PFSK-1 (cell line): ENCODE measurements around the gene TAF3. TPM values are rescaled to one million over a fixed set of nuclear protein-coding genes. Genes with fewer than 3 reads are reported as not detected.

Experiments
- FOXP2 ChIP-seq: optimal IDR thresholded peaks from 2 replicates; pipeline ENCODE3; 2011; ENCODE audit warnings: borderline replicate concordance, control low read depth, inconsistent platforms; ENCODE audit not compliant: insufficient read depth; ENCODE audit errors: extremely low read length, extremely low read depth
- POLR2AphosphoS5 ChIP-seq: IDR thresholded peaks from 2 replicates; pipeline ENCODE4 v1.6.1; 2012; ENCODE audit warnings: low read depth, mild to moderate bottlenecking, control low read depth, low read length, moderate library complexity
- SIN3A ChIP-seq: IDR thresholded peaks from 2 replicates; pipeline ENCODE4 v1.6.1; 2012; ENCODE audit warnings: mild to moderate bottlenecking, low read length, moderate library complexity, borderline replicate concordance; ENCODE audit not compliant: insufficient read depth
- TAF1 ChIP-seq: IDR thresholded peaks from 2 replicates; pipeline ENCODE4 v1.6.1; 2012; ENCODE audit warnings: low read length, control low read depth, borderline replicate concordance; ENCODE audit not compliant: insufficient read depth
- polyA plus RNA-seq: library from polyadenylated mRNA; unstranded; fragments of >200 nt; gene quantifications from one replicate; pipeline ENCODE4 v1.2.1, GENCODE V29; 2012; ENCODE audit warnings: low read depth, missing spikeins; ENCODE audit not compliant: insufficient read length
- TF ChIP-seq, protein P1 (sequence below), 2 experiments: IDR thresholded peaks; 2 replicates each; pipeline versions ENCODE4 v1.6.1 to v1.8.0; 2011 to 2012; ENCODE audit warnings: low read depth in 2 of 2, low read length in 2 of 2, control low read depth in 1 of 2, inconsistent platforms in 1 of 2, mild to moderate bottlenecking in 1 of 2, moderate library complexity in 1 of 2; ENCODE audit not compliant: insufficient read depth in 1 of 2

The TAF3 gene
- 6.2 TPM for polyA plus RNA-seq

GRCh38 chr10:7818295-7819120 is at the start of gene TAF3:
TAF3 (plus strand) TSS chr10:7818505; CDS start chr10:7818710, 205 bp downstream.
- peak; percentile 92 for TF ChIP-seq TAF1
- TF ChIP-seq SIN3A, result peak; percentile 78; the same call in 1 of the 2 replicates
- peak; percentile 89 for TF ChIP-seq FOXP2
- TF ChIP-seq, protein P1, sequence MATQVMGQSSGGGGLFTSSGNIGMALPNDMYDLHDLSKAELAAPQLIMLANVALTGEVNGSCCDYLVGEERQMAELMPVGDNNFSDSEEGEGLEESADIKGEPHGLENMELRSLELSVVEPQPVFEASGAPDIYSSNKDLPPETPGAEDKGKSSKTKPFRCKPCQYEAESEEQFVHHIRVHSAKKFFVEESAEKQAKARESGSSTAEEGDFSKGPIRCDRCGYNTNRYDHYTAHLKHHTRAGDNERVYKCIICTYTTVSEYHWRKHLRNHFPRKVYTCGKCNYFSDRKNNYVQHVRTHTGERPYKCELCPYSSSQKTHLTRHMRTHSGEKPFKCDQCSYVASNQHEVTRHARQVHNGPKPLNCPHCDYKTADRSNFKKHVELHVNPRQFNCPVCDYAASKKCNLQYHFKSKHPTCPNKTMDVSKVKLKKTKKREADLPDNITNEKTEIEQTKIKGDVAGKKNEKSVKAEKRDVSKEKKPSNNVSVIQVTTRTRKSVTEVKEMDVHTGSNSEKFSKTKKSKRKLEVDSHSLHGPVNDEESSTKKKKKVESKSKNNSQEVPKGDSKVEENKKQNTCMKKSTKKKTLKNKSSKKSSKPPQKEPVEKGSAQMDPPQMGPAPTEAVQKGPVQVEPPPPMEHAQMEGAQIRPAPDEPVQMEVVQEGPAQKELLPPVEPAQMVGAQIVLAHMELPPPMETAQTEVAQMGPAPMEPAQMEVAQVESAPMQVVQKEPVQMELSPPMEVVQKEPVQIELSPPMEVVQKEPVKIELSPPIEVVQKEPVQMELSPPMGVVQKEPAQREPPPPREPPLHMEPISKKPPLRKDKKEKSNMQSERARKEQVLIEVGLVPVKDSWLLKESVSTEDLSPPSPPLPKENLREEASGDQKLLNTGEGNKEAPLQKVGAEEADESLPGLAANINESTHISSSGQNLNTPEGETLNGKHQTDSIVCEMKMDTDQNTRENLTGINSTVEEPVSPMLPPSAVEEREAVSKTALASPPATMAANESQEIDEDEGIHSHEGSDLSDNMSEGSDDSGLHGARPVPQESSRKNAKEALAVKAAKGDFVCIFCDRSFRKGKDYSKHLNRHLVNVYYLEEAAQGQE (IDR thresholded peaks at IDR 0.05; ENCODE audit: insufficient read depth in 1 of 2, low read depth in 2 of 2, low read length in 2 of 2), result 0 out of 4 replicates have a peak, but pooled peaks of 1 of the 2 experiments have one; percentile 51
- peak; percentile 90 for TF ChIP-seq POLR2AphosphoS5

DNA sequence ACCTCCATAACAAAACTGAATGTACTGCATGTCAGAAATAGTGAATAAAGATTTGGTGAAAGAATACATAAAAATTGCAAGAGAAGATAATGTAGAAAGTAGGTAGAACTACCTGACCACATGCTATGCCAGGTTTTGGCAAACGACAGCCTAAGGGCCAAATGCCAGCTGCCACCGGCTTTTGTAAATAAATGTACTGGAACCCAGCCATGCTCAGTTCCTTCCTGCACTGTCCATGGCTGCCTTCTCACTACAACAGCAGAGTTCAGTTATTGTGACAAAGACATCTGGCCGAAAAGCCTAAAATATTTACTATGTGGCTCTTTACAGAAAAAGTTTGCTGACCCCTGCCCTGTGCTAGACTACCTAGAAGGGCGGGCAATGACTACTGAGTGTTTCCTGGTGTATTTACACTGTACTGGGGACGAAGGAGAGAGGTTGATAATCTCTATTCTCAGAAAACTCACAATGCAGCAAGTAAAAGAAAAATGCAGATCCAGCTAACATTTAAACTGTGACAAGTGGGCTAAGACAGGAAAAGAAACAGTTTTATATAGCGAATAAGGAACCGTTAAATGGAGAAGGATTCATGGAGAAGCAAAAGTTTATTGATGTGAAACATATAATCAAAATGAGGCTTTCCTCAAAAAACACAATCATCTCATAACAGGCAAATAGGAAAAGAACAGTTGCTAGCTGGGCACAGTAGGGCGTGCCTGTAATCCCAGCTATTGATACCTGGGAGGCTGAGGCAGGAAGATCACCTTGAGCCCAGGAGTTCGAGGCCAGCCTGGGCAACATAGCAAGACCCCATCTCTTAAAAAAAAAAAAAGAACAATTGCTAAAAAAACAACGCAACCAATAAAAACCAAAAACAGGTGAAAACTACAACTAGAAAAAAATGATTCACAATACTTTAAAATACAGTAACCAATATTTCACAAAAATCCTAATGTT is 44.2 kb upstream of the TAF3 start:
- TF ChIP-seq TAF1, result no peak
- no peak for TF ChIP-seq FOXP2
- no peak for TF ChIP-seq POLR2AphosphoS5
- no peak for TF ChIP-seq SIN3A
- TF ChIP-seq, protein P1 (IDR thresholded peaks at IDR 0.05; ENCODE audit: insufficient read depth in 1 of 2, low read depth in 2 of 2, low read length in 2 of 2), result no peak

- TF ChIP-seq, protein P1 (IDR thresholded peaks at IDR 0.05; ENCODE audit: insufficient read depth in 1 of 2, low read depth in 2 of 2, low read length in 2 of 2), result no peak
- TF ChIP-seq TAF1 (no peak), SIN3A (no peak), POLR2AphosphoS5 (no peak), FOXP2 (no peak)
Observed at GRCh38 chr10:7776777-7777176, 41.5 kb upstream of the TAF3 start.

GRCh38 chr10:7786430-7786829 is 31.9 kb upstream of the TAF3 start:
- TF ChIP-seq TAF1 (no peak), SIN3A (no peak), FOXP2 (no peak), POLR2AphosphoS5 (no peak)
- TF ChIP-seq, protein P1 (IDR thresholded peaks at IDR 0.05; ENCODE audit: insufficient read depth in 1 of 2, low read depth in 2 of 2, low read length in 2 of 2), result no peak
